Neural progenitor cell (in vitro differentiated cells): ENCODE data around the gene PARP16.

Experiments used
- EZH2 ChIP-seq: fragments of 200-600 bp; sonication (generic); IDR thresholded peaks from 2 replicates; pipeline ENCODE4 v1.6.1; 2017; ENCODE audit warnings: antibody characterized with exemption, mild to moderate bottlenecking, moderate library complexity
- EZH2phosphoT487 ChIP-seq: fragments of 200-600 bp; sonication (generic); IDR thresholded peaks from 2 replicates; pipeline ENCODE4 v1.6.1; 2017; ENCODE audit warnings: antibody characterized with exemption

GRCh38 chr15:65278480-65278879 is 8.2 kb downstream of the PARP16 start:
- TF ChIP-seq EZH2phosphoT487: no peak
- TF ChIP-seq EZH2: no peak
